ENCODE data around the gene MCTS1. TPM values are rescaled to one million over a fixed set of nuclear protein-coding genes. Genes with fewer than 3 reads are reported as not detected.
"Not testable (repeated sequence)": the region's sequence is repeated elsewhere in the genome, so short reads cannot be mapped to it uniquely, and the experiment has no call there.

Gene MCTS1
- total and polyA plus RNA-seq, 7 donors, result 14.7 to 89.9 (median 25.7) TPM

DNA sequence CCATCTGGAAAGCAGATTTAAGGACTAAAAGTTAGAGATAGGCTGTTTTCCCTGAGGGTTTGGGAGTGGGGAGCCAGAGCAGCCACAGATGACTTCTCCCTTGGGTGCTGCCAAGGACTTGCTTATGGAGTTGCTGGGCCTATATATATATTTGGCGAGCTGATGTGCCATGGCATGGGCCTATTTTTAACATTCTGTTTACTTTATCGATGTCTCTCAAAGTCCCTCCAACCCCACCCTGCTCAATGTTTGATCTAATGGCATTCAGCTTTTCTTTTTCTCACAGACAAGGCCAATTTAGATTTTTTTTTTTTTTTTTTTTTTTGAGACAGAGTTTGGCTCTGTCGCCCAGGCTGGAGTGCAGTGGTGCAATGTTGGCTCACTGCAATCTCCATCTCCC lies 37.1 kb upstream of the MCTS1 start:
- Histone ChIP-seq H3K9me3 (no peaks in the 10 kb centered on the region), H3K4me3 (no peak overlapping the region), H3K36me3 (no peaks in the 10 kb centered on the region), H3K27ac (no peak overlapping the region), H3K4me1 (peaks cover 0 to 10% (median 5%) of the 10 kb centered on the region in 4 donors), H3K27me3 (no peaks in the 10 kb centered on the region)
- DNase-seq, result no peak
- TF ChIP-seq, protein P1, sequence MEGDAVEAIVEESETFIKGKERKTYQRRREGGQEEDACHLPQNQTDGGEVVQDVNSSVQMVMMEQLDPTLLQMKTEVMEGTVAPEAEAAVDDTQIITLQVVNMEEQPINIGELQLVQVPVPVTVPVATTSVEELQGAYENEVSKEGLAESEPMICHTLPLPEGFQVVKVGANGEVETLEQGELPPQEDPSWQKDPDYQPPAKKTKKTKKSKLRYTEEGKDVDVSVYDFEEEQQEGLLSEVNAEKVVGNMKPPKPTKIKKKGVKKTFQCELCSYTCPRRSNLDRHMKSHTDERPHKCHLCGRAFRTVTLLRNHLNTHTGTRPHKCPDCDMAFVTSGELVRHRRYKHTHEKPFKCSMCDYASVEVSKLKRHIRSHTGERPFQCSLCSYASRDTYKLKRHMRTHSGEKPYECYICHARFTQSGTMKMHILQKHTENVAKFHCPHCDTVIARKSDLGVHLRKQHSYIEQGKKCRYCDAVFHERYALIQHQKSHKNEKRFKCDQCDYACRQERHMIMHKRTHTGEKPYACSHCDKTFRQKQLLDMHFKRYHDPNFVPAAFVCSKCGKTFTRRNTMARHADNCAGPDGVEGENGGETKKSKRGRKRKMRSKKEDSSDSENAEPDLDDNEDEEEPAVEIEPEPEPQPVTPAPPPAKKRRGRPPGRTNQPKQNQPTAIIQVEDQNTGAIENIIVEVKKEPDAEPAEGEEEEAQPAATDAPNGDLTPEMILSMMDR (IDR thresholded peaks at IDR 0.05), result no peak
- TF ChIP-seq POLR2A (IDR thresholded peaks at IDR 0.05) (no peak), EP300 (IDR thresholded peaks at IDR 0.05) (no peak), POLR2AphosphoS5 (IDR thresholded peaks at IDR 0.05) (no peak)
- 63 to 91% methylated on average over 3 of the region's 3 CpGs for WGBS, 2 donors
- intact Hi-C loops (cut with DNase I), result no loop called here

DNA sequence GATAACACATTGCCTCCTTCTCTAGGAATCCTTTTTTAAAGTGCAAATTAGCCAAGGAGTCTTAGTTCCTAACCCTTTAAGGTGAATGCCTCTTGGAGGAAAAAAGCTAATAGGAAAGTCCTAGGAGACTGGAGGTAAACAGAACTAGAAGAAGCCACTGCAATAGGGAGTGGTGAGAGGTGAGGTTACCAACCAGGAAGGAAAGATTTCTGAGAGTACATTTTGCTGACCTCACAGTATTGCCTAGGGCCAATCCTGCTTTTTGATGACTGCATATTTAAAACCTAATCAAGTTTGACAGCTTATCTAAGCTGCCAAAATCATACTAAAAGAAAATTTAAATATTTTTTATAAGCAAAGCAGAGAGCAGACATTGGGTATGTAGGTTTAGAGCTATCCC lies 35.9 kb upstream of the MCTS1 start:
- H3K36me3 ChIP-seq, result no peaks in the 10 kb centered on the region
- intact Hi-C loops (cut with DNase I), result no loop called here
- no peak overlapping the region for H3K27ac ChIP-seq
- H3K4me3 ChIP-seq, result no peak overlapping the region
- no peaks in the 10 kb centered on the region for H3K27me3 ChIP-seq
- H3K9me3 ChIP-seq, result no peaks in the 10 kb centered on the region
- TF ChIP-seq EP300 (IDR thresholded peaks at IDR 0.05), result no peak
- H3K4me1 ChIP-seq, result peaks cover 0 to 2% (median 0%) of the 10 kb centered on the region in 4 donors
- DNase-seq, result no peak

DNA sequence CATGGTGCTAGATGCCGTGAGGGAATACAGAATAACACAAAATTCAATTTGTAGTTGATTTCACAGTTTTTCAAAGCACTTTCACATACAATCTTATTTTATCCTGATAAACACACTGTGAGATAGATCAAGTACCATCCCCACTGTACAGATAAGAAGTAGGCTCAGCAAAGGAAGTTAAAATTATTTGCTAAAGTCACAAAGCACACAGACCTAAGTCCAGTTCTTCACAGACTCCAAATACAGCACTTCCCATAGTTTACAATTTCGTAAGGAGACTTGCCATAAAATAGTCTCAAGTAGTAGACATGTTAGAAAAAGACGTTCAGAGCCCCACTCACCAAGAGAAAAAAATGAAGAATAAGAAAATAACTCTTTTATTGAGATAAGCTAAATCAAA lies 35.3 kb upstream of the MCTS1 start:
- Histone ChIP-seq H3K27me3 (no peaks in the 10 kb centered on the region), H3K27ac (no peak overlapping the region), H3K4me1 (no peaks in the 10 kb centered on the region), H3K4me3 (no peak overlapping the region), H3K9me3 (no peaks in the 10 kb centered on the region), H3K36me3 (no peaks in the 10 kb centered on the region)
- DNase-seq, result no peak
- WGBS, 2 donors, result 40 to 73% methylated on average over 3 of the region's 3 CpGs
- intact Hi-C loops (cut with DNase I), result no loop called here
- TF ChIP-seq POLR2A (IDR thresholded peaks at IDR 0.05) (no peak), EP300 (IDR thresholded peaks at IDR 0.05) (no peak), POLR2AphosphoS5 (IDR thresholded peaks at IDR 0.05) (no peak)
- TF ChIP-seq, protein P1 (IDR thresholded peaks at IDR 0.05), result no peak

DNA sequence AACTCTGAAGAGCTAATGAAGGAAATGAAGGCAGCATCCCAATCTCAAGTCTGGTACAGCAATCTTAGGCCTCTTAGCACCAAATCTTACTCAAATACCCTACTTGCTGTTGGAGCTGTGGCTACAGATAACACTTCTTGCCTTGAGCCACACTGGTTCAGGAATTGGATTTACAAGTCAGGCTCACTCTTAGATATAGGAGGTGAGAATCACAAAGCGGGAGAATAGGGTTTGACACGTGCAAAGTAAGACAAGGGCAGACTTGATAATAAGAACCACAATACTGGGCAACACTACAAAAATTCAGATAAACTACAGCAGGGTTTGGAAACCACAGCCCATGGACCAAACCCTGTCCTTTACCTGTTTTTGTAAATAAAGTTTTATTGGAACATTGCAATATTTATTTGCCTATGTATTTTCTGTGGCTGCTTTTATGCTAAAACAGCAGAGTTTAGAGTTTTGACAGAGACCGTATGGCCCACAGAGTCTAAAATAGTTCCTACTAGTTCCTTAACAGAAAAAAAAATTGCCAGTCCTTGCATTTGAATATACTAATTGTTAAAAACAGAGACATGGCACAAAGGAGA lies 33.8 kb upstream of the MCTS1 start:
- intact Hi-C loops (cut with DNase I), result no loop called here
- TF ChIP-seq POLR2A (IDR thresholded peaks at IDR 0.05), result no peak
- TF ChIP-seq, protein P1 (IDR thresholded peaks at IDR 0.05), result no peak
- no peak for TF ChIP-seq POLR2AphosphoS5 (IDR thresholded peaks at IDR 0.05)
- no peak for TF ChIP-seq EP300 (IDR thresholded peaks at IDR 0.05)
- no peak for DNase-seq
- no peaks in the 10 kb centered on the region for H3K36me3 ChIP-seq
- no peaks in the 10 kb centered on the region for H3K27me3 ChIP-seq
- no peak overlapping the region for H3K27ac ChIP-seq
- 59 to 89% methylated on average over 3 of the region's 3 CpGs for WGBS, 2 donors
- H3K4me3 ChIP-seq, result no peak overlapping the region
- H3K9me3 ChIP-seq, result no peaks in the 10 kb centered on the region
- H3K4me1 ChIP-seq, result no peaks in the 10 kb centered on the region

DNA sequence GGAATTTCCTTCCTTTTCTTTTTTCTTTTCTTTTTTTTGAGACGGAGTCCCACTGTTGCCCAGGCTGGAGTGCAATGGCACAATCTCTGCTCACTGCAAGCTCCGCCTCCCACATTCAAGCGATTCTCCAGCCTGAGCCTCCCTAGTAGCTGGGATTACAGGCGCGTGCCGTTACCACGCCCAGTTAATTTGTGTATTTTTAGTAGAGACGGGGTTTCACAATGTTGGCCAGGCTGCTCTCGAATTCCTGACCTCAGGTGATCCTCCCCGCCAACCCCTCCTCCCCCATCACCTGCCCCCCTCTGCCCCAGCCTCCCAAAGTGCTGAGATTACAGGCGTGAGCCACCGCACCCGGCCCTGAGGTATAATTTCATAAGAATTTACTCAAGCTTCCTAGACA lies 30.1 kb upstream of the MCTS1 start:
- H3K4me1 ChIP-seq; DNase-seq; intact Hi-C loops (cut with DNase I); H3K4me3 ChIP-seq; H3K9me3 ChIP-seq; H3K36me3 ChIP-seq; H3K27me3 ChIP-seq; H3K27ac ChIP-seq: not testable (repeated sequence)
- WGBS, 2 donors, result 89 to 92% methylated on average over 13 of the region's 13 CpGs

DNA sequence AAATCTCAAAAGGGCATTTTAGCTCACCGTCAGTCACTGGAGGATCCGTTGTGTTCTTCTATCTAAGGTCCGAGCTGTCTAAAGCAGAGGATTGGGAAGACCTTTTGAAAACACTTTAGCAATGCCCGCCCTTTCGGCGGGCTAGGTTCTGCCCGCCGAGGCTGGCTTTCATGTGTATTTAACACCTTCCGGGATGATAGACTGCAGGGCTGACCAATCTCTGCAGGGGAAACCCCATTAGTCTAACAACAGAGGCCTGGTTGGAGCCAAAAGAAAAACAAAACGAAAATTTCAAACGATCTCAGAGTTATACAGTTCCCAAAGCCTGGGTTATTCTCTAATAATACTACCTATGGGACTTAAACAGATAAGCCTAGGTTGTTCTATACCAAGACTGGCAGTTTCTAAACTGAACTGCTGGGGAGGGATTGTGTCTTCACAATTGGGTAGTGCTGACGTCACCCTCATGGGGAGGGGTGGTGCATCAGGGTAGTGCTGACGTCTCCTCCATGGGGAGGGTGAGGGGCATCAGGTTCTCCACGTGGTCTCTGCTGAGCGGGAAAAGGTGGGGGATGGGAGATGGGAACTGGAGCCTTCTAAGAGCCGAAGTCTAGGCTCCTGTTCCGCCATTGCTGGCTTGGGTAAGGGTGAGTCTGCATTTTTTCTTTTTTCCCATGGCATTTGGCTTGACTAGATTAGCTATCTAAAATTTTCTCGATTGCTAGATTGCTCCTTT lies 28.4 kb upstream of the MCTS1 start:
- H3K27me3 ChIP-seq, result no peaks in the 10 kb centered on the region
- no peaks in the 10 kb centered on the region for H3K36me3 ChIP-seq
- no peak overlapping the region for H3K27ac ChIP-seq
- H3K9me3 ChIP-seq, result no peaks in the 10 kb centered on the region
- intact Hi-C loops (cut with DNase I), result no loop called here
- DNase-seq, result no peak
- H3K4me1 ChIP-seq, result no peaks in the 10 kb centered on the region
- TF ChIP-seq, protein P1 (IDR thresholded peaks at IDR 0.05), result no peak
- no peak for TF ChIP-seq POLR2A (IDR thresholded peaks at IDR 0.05)
- no peak for TF ChIP-seq EP300 (IDR thresholded peaks at IDR 0.05)
- no peak for TF ChIP-seq POLR2AphosphoS5 (IDR thresholded peaks at IDR 0.05)
- H3K4me3 ChIP-seq, result no peak overlapping the region
- 89 to 91% methylated on average over 18 of the region's 18 CpGs for WGBS, 2 donors
